HepG2 (cell line): Measurements from ENCODE around the gene TMEM255B. TPM values are rescaled to one million over a fixed set of nuclear protein-coding genes. Genes with fewer than 3 reads are reported as not detected.

Source experiments
- ATAC-seq: fragments of 200-7000 bp; cut with Tn5 transposase; 3 replicates; pipeline ENCODE4 v1.9.1; 2020; ENCODE audit warnings: mild to moderate bottlenecking, moderate library complexity
- BruUV-seq: library from RNA; stranded (reverse); fragments of 400-500 nt; replicated peaks from 2 replicates; lab custom pipeline; 2021; lab: Mats Ljungman, UMichigan
- CTCF ChIA-PET: fragments of 300-600 bp; formaldehyde crosslinking; extraction: SDS; loops from one replicate; lab custom pipeline; 2021; ENCODE audit warnings: low total read pairs, inconsistent platforms, low intra/inter-chr PET ratio; lab: Yijun Ruan, JAX
- POLR2A ChIA-PET: fragments of 350-600 bp; sonication (Branson Sonifier 250); formaldehyde crosslinking; loops from one replicate; lab custom pipeline; 2020; ENCODE audit warnings: antibody characterized with exemption, inconsistent platforms; lab: Yijun Ruan, JAX
- DNase-seq: peaks from one replicate; pipeline ENCODE4 v3.0.0-alpha.2; 2015; ENCODE audit warnings: low spot score
- FAIRE-seq: peaks from 3 replicates; lab custom pipeline; 2011; peaks lifted over from hg19 to GRCh38; lab: Jason Lieb, UNC
- H2AFZ ChIP-seq: one replicate; pipeline ENCODE4 v1.6.1; 2011; ENCODE audit warnings: low read length, inconsistent platforms
- H3K27ac ChIP-seq: fragments of 300-600 bp; 3 replicates; pipeline ENCODE4 v1.8.0; 2011; ENCODE audit warnings: mixed run types, mild to moderate bottlenecking, mixed read lengths, low read length, inconsistent platforms; ENCODE audit not compliant: insufficient read depth; ENCODE audit errors: extremely low read length
- H3K27me3 ChIP-seq, 2 experiments: fragments of 200-600 bp in 1 of 2; 2 replicates in 1 of 2; 3 replicates in 1 of 2; pipeline versions ENCODE4 v1.6.0 to v1.8.0; 2011; ENCODE audit warnings: low read length in 2 of 2, mild to moderate bottlenecking in 2 of 2, moderate library complexity in 2 of 2, inconsistent platforms in 1 of 2; ENCODE audit not compliant: insufficient read depth in 2 of 2, control insufficient read depth in 1 of 2
- H3K36me3 ChIP-seq, 2 experiments: fragments of 200-600 bp in 1 of 2; replicated peaks in 1 of 2; 2 replicates in 1 of 2; 3 replicates in 1 of 2; pipeline versions ENCODE4 v1.5.1 to v1.8.0; 2011; ENCODE audit warnings: low read length in 2 of 2, inconsistent platforms in 1 of 2; ENCODE audit not compliant: insufficient read depth in 2 of 2, control insufficient read depth in 1 of 2
- H3K4me1 ChIP-seq: 2 replicates; pipeline ENCODE4 v1.5.1; 2012; ENCODE audit warnings: low read length, inconsistent platforms; ENCODE audit not compliant: insufficient read depth
- H3K4me2 ChIP-seq: 2 replicates; pipeline ENCODE4 v1.6.0; 2011; ENCODE audit warnings: low read depth, low read length, inconsistent platforms
- H3K4me3 ChIP-seq, 3 experiments: fragments of 200-600 bp in 1 of 3; sonication (generic), shearing (Covaris generic) in 1 of 3; replicated peaks in 1 of 3; 2 replicates each; pipeline ENCODE4 v1.5.1; 2011 to 2016; ENCODE audit warnings: low read length in 3 of 3, inconsistent platforms in 2 of 3, low read depth in 2 of 3, mild to moderate bottlenecking in 2 of 3, control low read depth in 1 of 3, mixed read lengths in 1 of 3; ENCODE audit not compliant: insufficient read depth in 1 of 3
- H3K79me2 ChIP-seq: one replicate; pipeline ENCODE4 v1.6.1; 2011; ENCODE audit warnings: low read length, inconsistent platforms; ENCODE audit not compliant: insufficient read depth
- H3K9ac ChIP-seq: 2 replicates; pipeline ENCODE4 v1.6.0; 2011; ENCODE audit warnings: mild to moderate bottlenecking, low read depth, low read length, inconsistent platforms; ENCODE audit not compliant: insufficient read depth
- H3K9me3 ChIP-seq: 2 replicates; pipeline ENCODE4 v1.5.1; 2012; ENCODE audit warnings: mild to moderate bottlenecking, low read length
- H4K20me1 ChIP-seq: 2 replicates; pipeline ENCODE4 v1.6.0; 2011; ENCODE audit warnings: inconsistent platforms, mild to moderate bottlenecking, low read length, moderate library complexity; ENCODE audit not compliant: insufficient read depth
- FOXO1 ChIP-seq: sonication (generic); formaldehyde crosslinking; IDR thresholded peaks from 2 replicates; pipeline ENCODE4 v1.4.0; 2020; ENCODE audit warnings: missing genetic modification reagents
- GABPB1 ChIP-seq: IDR thresholded peaks from 2 replicates; pipeline ENCODE4 v1.6.1; 2016; ENCODE audit warnings: mild to moderate bottlenecking, missing genetic modification reagents, moderate library complexity, missing compliant biosample characterization
- KDM2A ChIP-seq: sonication (generic); formaldehyde crosslinking; IDR thresholded peaks from 2 replicates; pipeline ENCODE4 v1.4.0; 2020; ENCODE audit warnings: low read depth, missing genetic modification reagents, borderline replicate concordance
- MTF2 ChIP-seq: sonication (generic); formaldehyde crosslinking; IDR thresholded peaks from 2 replicates; pipeline ENCODE4 v1.5.0; 2020; ENCODE audit warnings: missing genetic modification reagents, borderline replicate concordance
- NR2F2 ChIP-seq: IDR thresholded peaks from 2 replicates; pipeline ENCODE4 v1.6.1; 2012; ENCODE audit warnings: low read depth, inconsistent platforms, borderline replicate concordance
- NR2F6 ChIP-seq, 2 experiments: IDR thresholded peaks; 2 replicates each; pipeline ENCODE4 v1.6.1; 2016; ENCODE audit warnings: antibody characterized with exemption in 1 of 2, mild to moderate bottlenecking in 1 of 2
- SATB2 ChIP-seq: sonication (generic); formaldehyde crosslinking; IDR thresholded peaks from 2 replicates; pipeline ENCODE4 v1.5.0; 2020; ENCODE audit warnings: missing genetic modification reagents
- SMYD3 ChIP-seq: sonication (generic); formaldehyde crosslinking; IDR thresholded peaks from 2 replicates; pipeline ENCODE4 v1.8.1; 2023; ENCODE audit warnings: mild to moderate bottlenecking, missing genetic modification reagents
- SP1 ChIP-seq, 2 experiments: fragments of 450-650 bp in 1 of 2; sonication (generic) in 1 of 2; formaldehyde crosslinking in 1 of 2; IDR thresholded peaks; 2 replicates each; pipeline versions ENCODE4 v1.4.0 to v1.6.1; 2016 to 2020; ENCODE audit warnings: missing genetic modification reagents in 1 of 2
- TMF1 ChIP-seq: sonication (generic); formaldehyde crosslinking; IDR thresholded peaks from 2 replicates; pipeline ENCODE4 v1.8.1; 2022; ENCODE audit warnings: low read depth, missing genetic modification reagents
- ZNF496 ChIP-seq: sonication (generic); formaldehyde crosslinking; IDR thresholded peaks from 2 replicates; pipeline ENCODE4 v1.8.1; 2023; ENCODE audit warnings: mild to moderate bottlenecking, moderate library complexity, missing genetic modification reagents; ENCODE audit not compliant: insufficient replicate concordance
- ZNF652 ChIP-seq: IDR thresholded peaks from 2 replicates; pipeline ENCODE4 v1.6.1; 2016; ENCODE audit warnings: low read depth, borderline replicate concordance
- ZNF770 ChIP-seq: sonication (generic); formaldehyde crosslinking; IDR thresholded peaks from 2 replicates; pipeline ENCODE4 v1.5.0; 2020; ENCODE audit warnings: mild to moderate bottlenecking, missing genetic modification reagents
- ZNF788 ChIP-seq: sonication (generic); formaldehyde crosslinking; IDR thresholded peaks from 2 replicates; pipeline ENCODE4 v1.5.0; 2020; ENCODE audit warnings: mild to moderate bottlenecking, missing genetic modification reagents, borderline replicate concordance
- ZNF800 ChIP-seq: sonication (generic); formaldehyde crosslinking; IDR thresholded peaks from 2 replicates; pipeline ENCODE4 v1.4.0; 2020; ENCODE audit warnings: missing genetic modification reagents
- ZSCAN25 ChIP-seq: sonication (generic); formaldehyde crosslinking; IDR thresholded peaks from 2 replicates; pipeline ENCODE4 v1.8.0; 2022; ENCODE audit warnings: mild to moderate bottlenecking, missing genetic modification reagents
- WGBS: methylation state at CpG from one replicate; pipeline ENCODE4 v1.1.6; 2017; ENCODE audit warnings: low lambda C conversion rate; 5-methylcytosine and 5-hydroxymethylcytosine counted together
- in situ Hi-C: cut with HindIII; loops from 2 replicates; pipeline ENCODE4 v1.10.0; 2017; ENCODE audit warnings: low pct_unique_long_range_greater_than_20kb; ENCODE audit not compliant: extremely low pct_ligation_motif_present
- intact Hi-C: fragments of 100-400 bp; cut with micrococcal nuclease; formaldehyde crosslinking; loops from one replicate; pipeline ENCODE4 v1.10.0; 2022; ENCODE audit not compliant: unreplicated experiment
- polyA plus RNA-seq, 8 experiments: library from polyadenylated mRNA; depleted of rRNA in 3 of 8; stranded (reverse) in 7 of 8; unstranded in 1 of 8; fragments of >200 nt; fragmentation: Illumina TruSeq in 4 of 8; extraction: Trizol in 4 of 8; gene quantifications; 2 replicates each; pipeline versions ENCODE4 v1.2.1 to v1.2.3, GENCODE V29; 2011 to 2016; ENCODE audit warnings: low read depth in 4 of 8, missing spikeins in 1 of 8, mixed read lengths in 1 of 8; ENCODE audit not compliant: insufficient read depth in 1 of 8
- total RNA-seq, 5 experiments: library from RNA; depleted of rRNA; stranded (reverse); fragments of >200 nt; fragmentation: Illumina TruSeq; extraction: Trizol; gene quantifications; 2 replicates each; pipeline ENCODE4 v1.2.3, GENCODE V29; 2016; ENCODE audit warnings: low read depth in 1 of 5
- TF ChIP-seq, protein P1 (sequence below): conservative IDR thresholded peaks from 2 replicates; pipeline ENCODE4 v1.6.1; 2018; ENCODE audit warnings: missing genetic modification reagents

TMEM255B gene
- total and polyA plus RNA-seq, 2 of the 13 experiments (the other 11 are each of a cell fraction or from before 2014, with no cell fraction given), result not detected

DNA sequence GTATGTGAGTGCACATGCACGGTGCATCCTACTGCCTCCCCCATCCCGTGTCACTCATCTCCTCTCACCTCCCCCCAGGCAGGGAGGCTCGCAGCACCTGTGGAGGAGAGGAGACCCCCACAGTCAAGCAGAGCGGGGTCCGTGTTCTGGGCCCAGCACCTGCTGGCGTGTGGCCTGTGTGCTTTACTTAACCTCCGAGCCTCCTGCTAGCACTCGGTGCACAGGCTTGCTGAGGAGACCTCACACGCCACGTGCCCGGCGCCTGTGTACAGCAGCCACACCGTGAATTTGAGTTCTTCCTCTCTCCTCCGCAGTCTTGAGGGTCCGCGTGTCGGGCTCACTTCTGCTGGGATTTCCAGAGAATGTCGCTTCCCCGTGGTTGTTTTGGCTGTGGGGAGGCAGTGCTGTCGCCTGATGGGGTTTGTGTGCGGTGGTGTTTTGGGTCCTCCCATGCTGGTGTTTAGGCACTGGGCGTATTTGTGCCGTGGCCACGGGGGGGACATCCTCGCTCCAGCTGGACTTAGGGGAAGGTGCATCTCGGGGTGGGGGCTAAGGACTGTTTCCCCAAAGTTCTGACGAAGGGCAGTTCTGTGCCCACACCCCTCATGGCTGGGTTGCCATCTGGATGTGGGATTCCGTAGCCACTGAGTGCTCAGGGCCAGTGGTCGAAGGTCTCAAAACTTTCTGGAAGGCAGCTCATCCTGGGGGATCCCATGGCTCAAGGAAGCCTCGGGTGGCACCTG is 34.8 kb upstream of the TMEM255B start (continued):
- TF ChIP-seq ZSCAN25 (no peak), NR2F2 (no peak), FOXO1 (no peak), SMYD3 (CRISPR knock-in tag) (no peak), TMF1 (CRISPR knock-in tag) (no peak), ZNF770 (CRISPR knock-in tag) (no peak)

DNA sequence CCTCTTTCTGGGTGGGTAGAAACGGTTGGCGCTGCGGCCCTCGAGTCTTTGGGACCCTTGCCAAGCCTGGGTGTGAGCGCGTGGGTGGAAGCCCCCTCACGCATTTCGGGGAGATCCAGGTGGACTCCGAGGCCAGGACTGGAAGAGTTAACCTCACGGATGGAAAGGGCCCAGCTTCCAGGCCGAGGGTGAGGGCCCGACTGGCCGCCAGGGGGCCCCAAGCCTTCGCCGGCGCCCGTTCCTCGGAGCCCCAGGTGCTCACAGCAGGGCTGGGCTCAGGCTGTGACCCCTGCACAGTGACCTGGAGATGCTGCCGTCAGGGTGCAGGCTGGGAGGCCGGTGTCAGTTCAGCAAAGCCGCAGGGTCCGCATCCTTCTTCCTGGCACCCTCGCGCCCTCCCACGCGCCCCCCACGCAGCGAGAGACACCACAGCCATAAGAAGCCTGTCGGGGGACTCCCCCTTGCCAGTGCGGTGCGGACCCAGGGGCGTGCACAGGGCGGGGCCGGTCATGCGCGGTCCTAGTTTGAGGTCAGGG is 34.2 kb upstream of the TMEM255B start:
- H3K9me3 ChIP-seq, result no peaks in the 10 kb centered on the region
- H2AFZ ChIP-seq, result no peak overlapping the region
- in situ Hi-C loops (no loop called here), intact Hi-C loops (no loop called here)
- H3K36me3 ChIP-seq, result no peaks in the 10 kb centered on the region
- H3K4me1 ChIP-seq, result peaks cover 10% of the 10 kb centered on the region
- POLR2A ChIA-PET, result interaction anchor here (0.8 kb wide), 1 partner anchor 12 kb away, joined by 3 read pairs; no protein-coding TSS in a partner anchor
- ATAC-seq (peak; percentile 97), DNase-seq (peak; percentile 53), FAIRE-seq (no peak)
- H4K20me1 ChIP-seq, result no peaks in the 10 kb centered on the region
- no TSS peak for BruUV-seq
- peak overlapping the region in 2 of 3 experiments; percentile 18 to 37; a peak in 2 of 6 replicates for H3K4me3 ChIP-seq
- no peaks in the 10 kb centered on the region for H3K79me2 ChIP-seq
- no peak overlapping the region for H3K27ac ChIP-seq
- no peak overlapping the region for H3K9ac ChIP-seq
- WGBS, result 1% methylated on average over 15 of the region's 36 CpGs
- peak overlapping the region; percentile 65 for H3K4me2 ChIP-seq
- peaks cover 7 to 29% of the 10 kb centered on the region in 2 experiments; a peak in 3 of 5 replicates for H3K27me3 ChIP-seq
- CTCF ChIA-PET, result interaction anchor here (1.3 kb wide), 2 partner anchors 180 to 501 kb away, joined by 4 read pairs; no protein-coding TSS in a partner anchor
- TF ChIP-seq SATB2 (CRISPR knock-in tag) (no peak), ZNF788 (CRISPR knock-in tag) (peak; percentile 52; the same call in 1 of the 2 replicates), SP1 (IDR thresholded peaks at IDR 0.05) (peak; percentile 91), SP1 (CRISPR knock-in tag; IDR thresholded peaks at IDR 0.05) (peak; percentile 93), NR2F6 (IDR thresholded peaks at IDR 0.05) (0 out of 2 replicates have a peak, but pooled peaks have one; percentile 26), NR2F6 (CRISPR knock-in tag; IDR thresholded peaks at IDR 0.05) (peak; percentile 59; the same call in 1 of the 2 replicates), ZNF496 (CRISPR knock-in tag) (no peak), MTF2 (no peak), ZNF800 (CRISPR knock-in tag) (0 out of 2 replicates have a peak, but pooled peaks have one; percentile 38), GABPB1 (CRISPR knock-in tag) (peak; percentile 58; the same call in 1 of the 2 replicates), KDM2A (peak; percentile 70; the same call in 1 of the 2 replicates), ZNF652 (CRISPR knock-in tag) (peak; percentile 94)
- TF ChIP-seq, protein P1, sequence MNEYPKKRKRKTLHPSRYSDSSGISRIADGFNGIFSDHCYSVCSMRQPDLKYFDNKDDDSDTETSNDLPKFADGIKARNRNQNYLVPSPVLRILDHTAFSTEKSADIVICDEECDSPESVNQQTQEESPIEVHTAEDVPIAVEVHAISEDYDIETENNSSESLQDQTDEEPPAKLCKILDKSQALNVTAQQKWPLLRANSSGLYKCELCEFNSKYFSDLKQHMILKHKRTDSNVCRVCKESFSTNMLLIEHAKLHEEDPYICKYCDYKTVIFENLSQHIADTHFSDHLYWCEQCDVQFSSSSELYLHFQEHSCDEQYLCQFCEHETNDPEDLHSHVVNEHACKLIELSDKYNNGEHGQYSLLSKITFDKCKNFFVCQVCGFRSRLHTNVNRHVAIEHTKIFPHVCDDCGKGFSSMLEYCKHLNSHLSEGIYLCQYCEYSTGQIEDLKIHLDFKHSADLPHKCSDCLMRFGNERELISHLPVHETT (CRISPR knock-in tag), result no peak
